BE2C (cell line): Measurements from ENCODE around the gene ULK1.

Experiments
- DNase-seq: peaks from one replicate; pipeline ENCODE4 v3.0.0-alpha.2; 2020
- H3K27me3 ChIP-seq: fragments of 250-450 bp; sonication (Bioruptor Pico); 2 replicates; pipeline ENCODE4 v1.5.1; 2020; ENCODE audit warnings: mild to moderate bottlenecking
- H3K36me3 ChIP-seq: fragments of 250-450 bp; sonication (Bioruptor Pico); 2 replicates; pipeline ENCODE4 v1.5.1; 2020; ENCODE audit warnings: mild to moderate bottlenecking
- H3K4me1 ChIP-seq: fragments of 250-450 bp; sonication (Bioruptor Pico); 2 replicates; pipeline ENCODE4 v1.5.1; 2020
- H3K4me3 ChIP-seq: 2 replicates; pipeline ENCODE4 v1.5.1; 2011; ENCODE audit warnings: low read depth, low read length
- H3K9me3 ChIP-seq: fragments of 250-450 bp; sonication (Bioruptor Pico); 2 replicates; pipeline ENCODE4 v1.5.1; 2020
- CTCF ChIP-seq: IDR thresholded peaks from 2 replicates; pipeline ENCODE4 v1.5.1; 2012; ENCODE audit warnings: mild to moderate bottlenecking, low read depth, low read length

Gene ULK1

GRCh38 chr12:131865180-131865875, 29.1 kb upstream of the ULK1 start:
- H3K36me3 ChIP-seq: no peaks in the 10 kb centered on the region
- no peak overlapping the region for H3K4me3 ChIP-seq
- no peak for TF ChIP-seq CTCF
- H3K4me1 ChIP-seq: peaks cover 12% of the 10 kb centered on the region
- no peaks in the 10 kb centered on the region for H3K9me3 ChIP-seq
- peak; percentile 8 for DNase-seq
- no peaks in the 10 kb centered on the region for H3K27me3 ChIP-seq

DNA sequence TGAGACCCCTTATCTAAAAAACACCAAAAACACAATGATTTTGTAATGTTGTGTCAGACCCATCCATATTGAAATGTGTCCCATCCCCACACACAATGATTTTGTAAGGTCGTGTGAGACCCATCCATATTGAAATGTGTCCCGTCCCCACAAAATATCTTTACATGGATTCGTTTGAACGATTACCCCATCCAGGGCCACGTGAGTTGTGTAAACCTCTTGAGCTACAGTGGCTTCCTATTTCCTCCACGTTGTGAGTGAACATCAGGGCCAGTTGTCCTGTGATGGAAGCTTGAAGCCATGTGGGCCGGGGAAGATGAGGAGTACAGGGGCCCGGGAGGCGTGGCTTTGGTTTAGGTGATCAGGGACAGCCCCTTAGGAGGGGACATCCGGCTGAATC, 27.0 kb upstream of the ULK1 start:
- H3K4me3 ChIP-seq: no peak overlapping the region
- no peak for DNase-seq
- no peaks in the 10 kb centered on the region for H3K36me3 ChIP-seq
- no peaks in the 10 kb centered on the region for H3K9me3 ChIP-seq
- H3K4me1 ChIP-seq: peaks cover 8% of the 10 kb centered on the region
- no peak for TF ChIP-seq CTCF
- H3K27me3 ChIP-seq: no peaks in the 10 kb centered on the region

- Histone ChIP-seq H3K36me3 (no peaks in the 10 kb centered on the region), H3K4me1 (peaks cover 4% of the 10 kb centered on the region), H3K9me3 (no peaks in the 10 kb centered on the region), H3K4me3 (no peak overlapping the region), H3K27me3 (no peaks in the 10 kb centered on the region)
- DNase-seq: peak; percentile 6
- TF ChIP-seq CTCF: no peak
Measured at GRCh38 chr12:131867891-131868675, 26.3 kb upstream of the ULK1 start.

DNA sequence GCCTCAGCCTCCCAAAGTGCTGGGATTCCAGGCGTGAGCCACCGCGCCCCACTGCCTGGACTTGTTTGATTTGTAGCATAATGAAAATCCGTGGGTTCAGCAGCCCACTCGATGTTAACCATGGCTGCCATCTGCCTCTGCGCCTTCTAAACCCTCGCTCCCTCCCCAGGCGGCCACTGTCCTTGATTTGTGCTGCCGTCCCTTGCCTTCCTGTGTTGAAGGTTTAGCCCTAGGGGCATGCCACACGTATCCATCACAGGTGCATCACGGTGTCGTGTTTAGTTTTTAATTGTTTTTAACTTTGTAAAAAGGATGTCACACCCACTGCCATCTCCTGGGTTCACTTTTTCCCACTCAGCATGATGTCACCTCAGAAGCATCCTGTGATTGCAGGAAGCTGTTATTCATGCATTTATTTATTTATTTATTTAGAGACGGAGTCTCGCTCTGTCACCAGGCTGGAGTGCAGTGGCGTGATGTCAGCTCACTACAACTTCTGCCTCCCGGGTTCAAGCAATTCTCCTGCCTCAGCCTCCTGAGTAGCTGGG, 24.5 kb upstream of the ULK1 start:
- Histone ChIP-seq H3K4me3 (no peak overlapping the region), H3K36me3 (no peaks in the 10 kb centered on the region), H3K27me3 (no peaks in the 10 kb centered on the region), H3K9me3 (no peaks in the 10 kb centered on the region), H3K4me1 (no peaks in the 10 kb centered on the region)
- no peak for TF ChIP-seq CTCF
- no peak for DNase-seq

- no peak for TF ChIP-seq CTCF
- Histone ChIP-seq H3K4me3 (no peak overlapping the region), H3K27me3 (no peaks in the 10 kb centered on the region), H3K4me1 (no peaks in the 10 kb centered on the region), H3K36me3 (no peaks in the 10 kb centered on the region), H3K9me3 (no peaks in the 10 kb centered on the region)
- no peak for DNase-seq
Measured at GRCh38 chr12:131871677-131872076, 22.7 kb upstream of the ULK1 start.
